ENCODE results near the gene KDM4C.

Gene KDM4C

DNA sequence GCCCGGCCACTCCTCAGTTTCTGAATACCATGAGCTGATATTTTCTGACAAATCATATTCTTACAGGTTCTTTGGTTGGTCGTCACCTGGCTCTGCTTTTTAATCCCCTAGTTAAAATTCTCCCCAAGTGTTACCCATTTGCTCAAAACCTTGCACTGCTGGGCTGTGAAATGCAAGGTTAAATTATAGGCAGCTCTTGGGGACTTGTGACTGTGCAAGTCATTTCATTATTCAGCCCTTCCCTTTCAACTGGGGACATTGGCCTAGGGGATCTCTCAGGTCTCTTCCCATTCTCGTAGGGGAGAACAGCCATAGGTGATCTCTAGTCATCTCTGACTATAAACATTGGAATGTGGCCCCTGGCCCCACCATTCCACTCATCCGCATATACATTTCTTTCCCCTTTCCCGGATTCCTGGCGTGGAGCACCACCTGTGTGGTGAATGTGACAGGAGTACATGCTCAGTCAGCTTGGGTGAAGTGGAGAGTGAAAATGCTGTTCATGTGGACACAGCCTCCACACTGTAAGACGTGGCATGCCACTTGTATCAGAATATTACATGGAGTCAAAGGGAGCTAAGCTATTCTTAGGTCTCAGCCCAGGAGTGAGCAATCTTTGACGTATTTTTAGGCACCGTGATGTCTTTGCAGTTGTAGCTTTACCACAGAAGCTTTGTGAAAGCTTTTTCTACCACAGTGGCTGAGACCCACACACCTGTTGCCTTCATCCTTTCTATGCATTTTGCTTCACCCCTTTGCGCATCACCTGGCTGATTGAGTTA lies 386.7 kb downstream of the KDM4C start:
- no peak for DNase-seq (ENCODE audit: low read depth)

DNA sequence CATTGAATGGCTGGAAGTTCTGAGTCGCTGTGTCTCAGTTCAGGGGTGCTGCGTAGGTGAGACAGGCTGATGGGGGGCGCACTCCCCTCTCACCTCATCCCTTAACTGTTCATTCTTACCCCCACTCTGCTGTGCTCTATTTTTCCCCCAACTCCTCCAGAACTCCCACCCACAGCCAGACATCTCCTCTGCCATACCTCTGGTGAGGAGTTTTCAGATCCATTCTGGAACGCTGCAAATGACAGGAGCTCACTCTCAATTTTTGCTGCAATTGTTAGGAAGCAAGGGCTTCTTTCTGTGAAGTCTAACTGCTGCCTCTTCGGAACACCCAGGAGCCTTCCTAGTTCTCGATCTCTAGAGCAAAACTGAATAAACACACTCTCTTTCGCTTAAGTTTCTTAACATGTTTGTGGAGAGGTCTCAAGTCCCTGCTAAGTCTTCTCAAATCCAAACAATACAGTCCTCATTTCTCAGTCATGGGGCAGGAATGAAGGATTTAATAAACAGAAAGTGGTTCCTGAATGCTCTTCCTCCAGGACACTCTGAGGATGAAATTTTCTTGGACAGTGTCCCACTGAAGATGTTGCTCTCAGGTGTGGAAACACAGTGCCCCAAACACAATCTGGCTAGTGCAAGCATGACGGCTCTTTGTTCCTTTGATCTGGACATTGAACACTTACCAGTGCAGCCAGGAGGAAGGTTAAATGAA lies 387.7 kb downstream of the KDM4C start:
- DNase-seq (ENCODE audit: low read depth), result no peak

GRCh38 chr9:7146582-7146981 lies 388.8 kb downstream of the KDM4C start:
- no peak for DNase-seq (ENCODE audit: low read depth)

- DNase-seq (ENCODE audit: low read depth), result no peak
Observed at GRCh38 chr9:7147121-7148090, 389.6 kb downstream of the KDM4C start.

GRCh38 chr9:7148243-7148765 lies 390.5 kb downstream of the KDM4C start:
- no peak for DNase-seq (ENCODE audit: low read depth)

- DNase-seq (ENCODE audit: low read depth), result no peak
Observed at GRCh38 chr9:7149258-7149657, 391.5 kb downstream of the KDM4C start.

GRCh38 chr9:7150153-7150890 lies 392.5 kb downstream of the KDM4C start:
- DNase-seq (ENCODE audit: low read depth), result no peak

GRCh38 chr9:7153134-7153533 lies 395.4 kb downstream of the KDM4C start:
- DNase-seq (ENCODE audit: low read depth), result no peak

GRCh38 chr9:7153566-7153965 lies 395.8 kb downstream of the KDM4C start:
- DNase-seq (ENCODE audit: low read depth), result no peak

DNA sequence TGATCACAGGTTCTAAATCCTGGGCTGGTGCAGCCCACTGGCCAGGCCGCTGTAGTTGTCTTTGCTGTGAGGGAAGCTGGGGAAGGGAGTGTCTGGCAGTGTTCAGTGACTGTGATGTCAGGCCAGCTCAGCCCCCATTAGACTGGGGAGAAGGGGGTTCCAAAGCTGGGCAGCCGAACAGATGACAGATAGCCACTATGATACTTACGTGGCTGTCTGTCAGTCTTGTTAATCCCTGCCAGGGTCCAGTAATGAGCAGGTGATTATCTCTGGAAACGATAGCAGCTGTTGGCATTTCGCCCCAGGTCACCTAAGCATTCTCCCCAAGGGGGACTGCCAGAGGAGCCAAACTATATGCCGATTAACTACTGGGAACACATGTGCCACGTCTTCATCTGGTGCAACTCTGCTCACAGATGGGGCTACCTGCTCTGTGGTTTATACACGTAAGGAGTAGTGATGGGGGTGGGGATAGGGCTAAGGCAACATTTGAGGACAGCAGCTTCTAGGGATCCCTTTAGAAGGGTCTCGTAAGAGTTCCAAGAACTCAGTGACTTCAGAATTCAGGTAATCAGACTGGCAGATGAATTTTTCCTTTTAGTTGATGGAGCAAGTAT lies 396.3 kb downstream of the KDM4C start:
- no peak for DNase-seq (ENCODE audit: low read depth)

- no peak for DNase-seq (ENCODE audit: low read depth)
Observed at GRCh38 chr9:7154650-7155049, 396.9 kb downstream of the KDM4C start.

GRCh38 chr9:7161469-7161868 lies 403.7 kb downstream of the KDM4C start:
- no peak for DNase-seq (ENCODE audit: low read depth)

- DNase-seq (ENCODE audit: low read depth), result no peak
Observed at GRCh38 chr9:7163932-7164331, 406.2 kb downstream of the KDM4C start.

DNA sequence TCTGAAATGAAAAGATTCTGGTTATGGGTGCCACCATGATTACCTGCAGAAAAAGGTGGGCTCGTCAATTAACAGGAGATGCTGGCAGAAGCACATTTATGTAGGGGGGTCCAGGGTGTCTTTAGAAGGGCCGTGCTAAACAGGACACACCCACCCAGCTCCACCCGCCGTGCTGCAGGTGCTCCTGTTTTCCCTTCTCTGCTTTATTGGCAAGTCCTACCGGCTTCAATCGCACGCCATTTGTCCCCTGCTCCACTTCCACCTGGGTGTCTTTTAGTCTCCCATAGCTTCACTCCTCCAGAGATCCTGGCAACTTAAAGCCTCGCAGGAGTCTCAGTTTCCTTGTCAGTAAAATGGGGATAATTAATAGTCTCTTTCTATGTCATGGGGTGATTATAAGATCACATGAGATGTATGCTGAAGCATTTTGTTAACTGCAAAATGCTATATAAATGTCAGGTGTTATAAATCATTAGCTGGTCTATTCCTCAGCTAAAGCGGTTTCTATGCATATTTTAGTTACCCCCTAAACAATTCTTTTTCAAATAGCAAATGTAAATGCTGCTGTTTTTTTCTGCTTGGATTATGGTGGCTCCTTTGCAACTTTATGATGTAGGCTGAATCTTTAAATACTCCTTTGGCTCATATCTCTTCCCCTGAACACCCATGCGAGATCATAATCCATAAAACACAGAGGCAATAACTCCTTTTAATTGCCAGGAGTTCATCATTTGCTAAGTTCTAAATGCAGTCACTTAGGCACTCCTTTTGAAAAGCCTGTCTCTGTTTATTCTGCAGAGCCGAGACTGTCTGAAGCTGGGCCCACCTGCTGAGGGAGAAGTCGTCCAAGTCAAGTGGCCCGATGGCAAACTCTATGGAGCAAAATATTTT lies 406.9 kb downstream of the KDM4C start:
- no peak for DNase-seq (ENCODE audit: low read depth)

DNA sequence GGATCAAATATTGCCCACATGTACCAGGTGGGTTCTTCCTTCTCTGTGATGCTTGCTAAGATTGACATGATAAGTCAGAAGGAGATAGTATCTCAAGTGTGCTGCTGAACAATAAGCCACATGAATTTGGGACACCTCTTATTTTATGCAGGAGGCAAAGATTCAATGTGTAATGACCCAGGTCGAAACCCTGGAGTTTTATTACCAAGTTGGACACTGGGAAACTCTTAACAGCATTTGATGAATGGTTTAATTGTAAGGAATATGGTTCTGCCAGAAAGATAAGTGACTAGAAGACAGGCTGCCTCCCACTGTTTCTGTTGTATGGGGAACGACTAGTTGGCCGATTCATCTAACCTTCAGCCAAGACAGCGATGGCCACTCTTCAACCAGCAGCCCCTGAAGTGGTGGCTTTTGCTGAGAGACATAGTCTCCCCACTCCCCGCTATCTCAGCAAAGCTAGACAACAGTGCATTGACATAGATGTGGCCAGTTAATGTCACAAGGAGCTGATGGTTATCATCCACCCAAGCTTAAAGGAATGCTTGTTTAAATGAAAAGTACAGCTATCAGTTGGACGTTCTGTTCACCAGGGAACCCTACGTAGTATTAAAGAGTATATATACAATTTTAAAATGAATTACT lies 407.7 kb downstream of the KDM4C start:
- no peak for DNase-seq (ENCODE audit: low read depth)

DNA sequence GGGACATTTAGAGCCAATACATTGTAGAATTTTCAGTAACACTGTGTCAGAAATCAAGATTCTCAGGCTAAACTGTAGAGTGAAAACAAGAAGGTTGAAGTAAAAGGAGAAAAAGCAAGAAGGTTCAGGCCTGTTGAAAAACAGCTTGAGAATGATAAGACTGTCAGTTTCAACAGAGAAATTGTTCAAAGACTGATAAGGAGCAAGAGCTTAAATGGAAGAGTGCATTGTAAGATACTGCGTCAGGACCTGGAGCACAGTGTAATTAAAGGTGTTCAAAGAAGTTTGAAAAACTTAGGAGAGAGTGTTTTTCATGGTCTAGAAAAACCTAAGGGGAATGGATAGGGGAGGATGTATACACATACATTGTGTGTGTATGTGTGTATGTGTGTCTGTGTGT lies 408.3 kb downstream of the KDM4C start:
- DNase-seq (ENCODE audit: low read depth), result no peak

DNA sequence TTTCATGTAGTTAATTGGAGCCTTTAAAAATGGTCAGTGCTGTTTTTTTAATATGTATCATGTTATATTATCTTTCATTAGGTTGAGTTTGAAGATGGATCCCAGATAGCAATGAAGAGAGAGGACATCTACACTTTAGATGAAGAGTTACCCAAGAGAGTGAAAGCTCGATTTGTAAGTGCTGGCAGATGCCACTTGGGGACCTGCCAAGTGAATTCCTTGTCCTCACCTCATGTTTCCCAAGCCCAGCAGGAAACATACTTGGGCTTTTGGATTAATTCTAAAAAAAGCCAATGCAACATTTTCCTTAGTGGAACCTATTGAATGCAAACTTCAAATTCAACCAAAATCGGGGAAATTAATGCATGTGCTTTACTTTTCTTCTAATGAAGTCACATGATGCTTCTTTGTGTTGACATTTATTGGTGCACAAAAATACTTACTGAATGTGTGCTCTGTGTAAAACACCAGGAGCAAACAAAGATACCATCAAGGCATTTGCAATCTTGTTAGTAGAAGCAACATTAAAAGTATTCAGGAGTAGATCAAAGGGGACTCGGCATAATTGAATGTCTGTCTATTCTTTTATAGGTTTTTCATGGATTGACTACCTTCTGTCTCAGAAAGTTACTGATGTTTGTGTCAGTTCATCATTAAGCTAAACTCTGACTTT lies 412.1 kb downstream of the KDM4C start:
- no peak for DNase-seq (ENCODE audit: low read depth)

GRCh38 chr9:7171396-7172153 lies 413.8 kb downstream of the KDM4C start:
- DNase-seq (ENCODE audit: low read depth), result no peak

All from activated T-cell treated with anti-CD3 and anti-CD28 coated beads for 48 hours (primary cell).